ENCODE results near the gene BAIAP3.

Gene BAIAP3

DNA sequence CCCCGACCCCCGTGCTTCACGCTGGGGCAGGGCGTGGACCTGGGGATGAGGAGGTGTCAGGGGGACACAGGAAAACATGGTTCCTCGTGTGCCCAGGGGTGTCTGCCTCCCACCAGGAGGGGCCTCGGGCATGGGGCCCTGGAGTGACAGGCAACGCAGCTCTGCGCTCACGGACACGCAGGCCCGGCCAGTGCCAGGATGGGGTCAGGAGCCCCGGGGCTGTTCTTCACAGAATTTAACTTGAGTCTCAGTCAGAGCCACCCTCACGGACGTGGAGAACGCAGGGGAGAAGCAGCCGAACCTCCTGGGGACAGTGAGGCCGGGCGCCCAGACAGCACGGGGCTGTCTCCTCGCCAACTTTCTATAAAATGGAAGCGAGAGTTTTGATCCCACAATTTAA, 64.3 kb downstream of the BAIAP3 start:
- no peak for DNase-seq

DNA sequence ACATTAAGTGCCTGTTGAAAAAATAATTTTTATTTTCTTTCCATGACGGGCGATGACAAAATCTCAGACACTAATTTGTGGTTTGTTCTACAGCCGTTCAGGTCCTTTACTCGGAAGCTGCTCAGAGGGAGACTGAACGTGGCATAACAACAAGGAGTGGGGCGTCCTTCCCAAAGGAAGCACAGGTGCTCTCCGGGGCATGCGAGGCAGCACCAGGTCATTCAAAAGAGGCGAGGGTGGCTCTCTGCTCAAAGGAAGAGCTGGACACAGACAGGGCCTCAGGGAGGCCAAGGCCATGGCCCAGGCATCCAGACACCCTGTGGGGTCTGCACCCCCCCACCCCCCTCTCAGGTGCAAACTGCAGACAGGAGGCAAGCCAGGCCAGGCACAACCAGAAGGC, 64.9 kb downstream of the BAIAP3 start:
- DNase-seq = no peak

All from C1 segment of cervical spinal cord (tissue), 14 donors.